Measurements from ENCODE around the gene ANAPC4. TPM values are rescaled to one million over a fixed set of nuclear protein-coding genes. Genes with fewer than 3 reads are reported as not detected.
A peak's percentile ranks its signal among the peaks of the same experiment; 100 is the strongest.
"Not testable (repeated sequence)": the region's sequence is repeated elsewhere in the genome, so short reads cannot be mapped to it uniquely, and the experiment has no call there.

ANAPC4 gene, protein sequence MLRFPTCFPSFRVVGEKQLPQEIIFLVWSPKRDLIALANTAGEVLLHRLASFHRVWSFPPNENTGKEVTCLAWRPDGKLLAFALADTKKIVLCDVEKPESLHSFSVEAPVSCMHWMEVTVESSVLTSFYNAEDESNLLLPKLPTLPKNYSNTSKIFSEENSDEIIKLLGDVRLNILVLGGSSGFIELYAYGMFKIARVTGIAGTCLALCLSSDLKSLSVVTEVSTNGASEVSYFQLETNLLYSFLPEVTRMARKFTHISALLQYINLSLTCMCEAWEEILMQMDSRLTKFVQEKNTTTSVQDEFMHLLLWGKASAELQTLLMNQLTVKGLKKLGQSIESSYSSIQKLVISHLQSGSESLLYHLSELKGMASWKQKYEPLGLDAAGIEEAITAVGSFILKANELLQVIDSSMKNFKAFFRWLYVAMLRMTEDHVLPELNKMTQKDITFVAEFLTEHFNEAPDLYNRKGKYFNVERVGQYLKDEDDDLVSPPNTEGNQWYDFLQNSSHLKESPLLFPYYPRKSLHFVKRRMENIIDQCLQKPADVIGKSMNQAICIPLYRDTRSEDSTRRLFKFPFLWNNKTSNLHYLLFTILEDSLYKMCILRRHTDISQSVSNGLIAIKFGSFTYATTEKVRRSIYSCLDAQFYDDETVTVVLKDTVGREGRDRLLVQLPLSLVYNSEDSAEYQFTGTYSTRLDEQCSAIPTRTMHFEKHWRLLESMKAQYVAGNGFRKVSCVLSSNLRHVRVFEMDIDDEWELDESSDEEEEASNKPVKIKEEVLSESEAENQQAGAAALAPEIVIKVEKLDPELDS
- 23.6 TPM for total RNA-seq (ENCODE audit: insufficient read depth, low replicate concordance)

DNA sequence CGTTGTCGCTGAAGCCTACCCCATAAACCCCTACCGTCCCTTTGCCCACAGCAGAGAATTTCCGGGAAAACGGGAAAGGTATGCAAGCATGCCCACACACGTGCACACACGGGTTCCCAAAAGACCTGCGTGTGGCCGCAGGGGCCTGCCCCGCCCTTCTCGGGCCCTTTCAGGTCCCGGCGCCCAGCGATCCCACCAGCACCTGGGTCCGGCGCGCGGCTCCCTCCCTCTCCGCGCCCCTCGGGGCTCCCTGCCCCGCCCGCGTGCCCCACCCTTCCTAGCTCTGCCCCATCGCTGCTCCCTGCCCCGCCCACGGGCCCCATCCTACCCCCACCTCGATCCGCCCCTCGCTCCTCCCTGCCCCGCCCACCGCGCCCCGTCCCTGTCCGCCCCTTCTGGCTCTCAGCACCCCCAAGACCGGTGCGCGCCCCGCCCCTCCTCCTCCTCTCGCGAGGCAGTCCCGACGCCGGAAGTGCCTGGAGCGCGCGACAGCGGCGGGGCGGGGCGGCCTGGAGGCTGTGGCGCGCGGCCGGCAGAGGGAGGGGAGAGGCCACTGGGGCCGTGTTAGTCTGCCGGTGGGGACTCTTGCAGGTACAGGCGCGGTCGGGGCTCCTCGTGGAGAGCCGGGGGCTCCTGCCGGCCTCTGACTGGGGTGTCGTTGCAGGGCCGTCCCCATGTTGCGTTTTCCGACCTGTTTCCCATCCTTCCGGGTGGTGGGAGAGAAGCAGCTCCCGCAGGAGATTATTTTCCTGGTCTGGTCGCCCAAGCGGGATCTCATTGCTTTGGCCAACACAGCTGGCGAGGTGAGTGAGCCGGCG, at the start of gene ANAPC4:
Gene ANAPC4, plus strand, starts transcription at position 510 of the 818 bp plus-strand sequence. Its CDS starts 165 bp downstream, at position 675.
- DNase-seq (ENCODE audit: low spot score) = peak; percentile 94

DNA sequence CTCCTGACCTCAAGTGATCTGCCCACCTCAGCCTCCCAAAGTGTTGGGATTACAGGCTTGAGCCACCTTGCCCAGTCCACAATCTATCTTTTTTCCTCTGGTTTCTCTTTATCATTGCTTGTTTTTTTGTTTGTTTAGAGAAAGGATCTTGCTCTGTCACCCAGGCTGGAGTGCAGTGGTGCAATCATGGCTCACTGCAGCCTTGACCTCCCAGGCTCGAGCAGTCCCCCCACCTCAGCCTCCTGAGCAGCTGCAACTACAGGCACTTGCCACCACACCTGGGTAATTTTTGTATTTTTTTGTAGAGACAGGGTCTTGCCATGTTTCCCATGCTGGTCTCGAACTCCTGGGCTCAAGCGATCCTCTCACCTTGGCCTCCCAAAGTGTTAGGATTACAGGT, 48.6 kb upstream of the ANAPC4 start:
- not testable (repeated sequence) for DNase-seq (ENCODE audit: low spot score)

DNA sequence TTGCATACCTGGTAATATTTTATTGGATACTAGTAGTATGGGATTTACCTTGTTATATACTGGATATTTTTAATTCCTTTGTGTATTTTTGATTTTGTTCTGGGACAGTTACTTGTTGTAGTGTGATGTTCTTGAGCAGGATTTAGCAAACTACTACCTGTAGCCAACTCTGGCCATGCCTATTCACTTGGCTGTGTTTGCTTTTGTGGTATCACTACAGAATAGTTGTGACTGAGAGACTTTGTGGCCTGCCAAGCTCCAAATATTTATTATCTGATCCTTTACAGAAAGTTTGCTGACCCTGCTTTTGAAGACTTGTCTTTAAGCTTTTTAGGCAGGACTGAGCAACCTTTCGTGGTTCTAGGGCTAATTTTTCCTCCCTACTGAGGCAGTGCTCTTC, 46.7 kb upstream of the ANAPC4 start:
- DNase-seq (ENCODE audit: low spot score) = no peak

DNA sequence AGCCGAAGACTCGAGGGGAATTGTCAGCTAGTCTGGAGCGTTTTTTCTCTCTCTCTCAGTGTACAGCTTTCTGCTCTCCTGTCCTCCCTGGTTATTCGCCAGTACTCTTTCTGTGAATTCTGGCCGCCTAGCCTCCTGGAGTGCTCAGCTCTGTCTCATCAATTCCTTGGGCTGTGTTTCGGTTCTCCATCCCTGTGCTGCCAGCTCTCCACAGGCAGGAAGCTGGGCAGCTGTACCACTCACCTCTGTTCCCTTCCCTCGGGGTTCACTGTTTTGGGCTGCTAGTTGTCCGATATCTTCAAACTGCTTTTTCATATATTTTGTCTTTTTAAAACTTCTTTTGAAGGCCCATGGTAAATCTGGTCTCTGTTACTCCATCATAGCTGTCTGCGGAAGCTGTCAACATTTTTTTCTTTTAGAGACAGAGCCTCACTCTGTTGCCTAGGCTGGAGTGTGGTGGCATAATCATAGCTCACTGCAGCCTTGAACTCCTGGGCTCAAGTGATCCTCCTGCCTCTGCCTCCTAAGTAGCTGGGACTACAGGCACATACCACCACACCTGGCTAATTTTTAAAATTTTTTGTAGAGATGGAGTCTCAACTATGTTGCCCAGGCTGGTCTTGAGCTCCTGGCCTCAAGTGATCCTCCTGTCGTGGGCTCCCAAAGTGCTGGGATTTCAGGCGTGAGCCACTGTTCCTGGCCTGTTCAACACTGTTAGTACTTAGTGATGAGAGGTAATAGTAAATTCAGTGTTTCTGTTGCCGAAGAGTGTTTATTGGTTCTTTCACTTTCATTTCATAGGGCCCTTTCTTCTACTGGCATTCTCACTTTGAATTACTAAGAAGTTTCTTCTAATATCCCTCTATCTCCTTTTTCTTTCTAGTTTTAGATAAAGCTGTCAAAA, 45.9 kb upstream of the ANAPC4 start:
- DNase-seq (ENCODE audit: low spot score) = no peak

DNA sequence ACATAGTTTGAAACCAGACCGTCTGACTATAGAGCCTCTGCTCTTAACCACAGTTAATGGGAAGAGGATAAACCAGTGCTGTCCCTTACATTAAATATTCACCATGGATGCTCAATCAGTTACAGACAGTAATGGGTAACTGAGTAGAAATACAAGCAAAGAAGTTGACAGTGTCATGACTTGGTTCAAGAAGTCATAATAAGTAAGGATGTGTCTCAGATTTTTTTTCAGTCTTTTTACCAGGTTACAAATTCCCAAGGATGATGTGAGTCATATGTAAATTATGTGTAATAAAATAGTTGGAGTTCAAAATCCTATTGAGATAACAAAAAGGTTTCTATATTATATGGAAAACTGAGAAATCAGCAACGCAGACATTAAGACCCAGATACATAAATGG, 33.4 kb upstream of the ANAPC4 start:
- no peak for DNase-seq (ENCODE audit: low spot score)

DNA sequence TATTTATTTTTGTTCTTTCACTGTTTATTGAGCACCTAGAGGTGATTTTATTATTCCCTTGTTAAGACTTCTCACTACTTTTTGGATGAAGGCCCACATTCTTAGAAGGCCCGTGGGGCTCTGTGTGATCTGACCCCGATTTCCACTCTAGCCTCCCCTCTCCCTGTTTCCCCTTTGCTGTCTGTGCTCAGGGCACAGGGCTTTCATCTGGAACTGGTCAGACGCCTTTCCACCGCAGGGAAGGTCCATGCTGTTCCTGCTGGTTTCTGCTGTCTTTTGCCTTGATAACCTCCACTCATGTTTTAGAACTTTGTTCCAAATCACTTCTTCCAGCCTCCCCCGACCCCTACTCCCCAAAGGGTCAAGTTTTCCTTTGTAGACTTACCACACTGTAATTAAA, 31.3 kb upstream of the ANAPC4 start:
- no peak for DNase-seq (ENCODE audit: low spot score)

DNA sequence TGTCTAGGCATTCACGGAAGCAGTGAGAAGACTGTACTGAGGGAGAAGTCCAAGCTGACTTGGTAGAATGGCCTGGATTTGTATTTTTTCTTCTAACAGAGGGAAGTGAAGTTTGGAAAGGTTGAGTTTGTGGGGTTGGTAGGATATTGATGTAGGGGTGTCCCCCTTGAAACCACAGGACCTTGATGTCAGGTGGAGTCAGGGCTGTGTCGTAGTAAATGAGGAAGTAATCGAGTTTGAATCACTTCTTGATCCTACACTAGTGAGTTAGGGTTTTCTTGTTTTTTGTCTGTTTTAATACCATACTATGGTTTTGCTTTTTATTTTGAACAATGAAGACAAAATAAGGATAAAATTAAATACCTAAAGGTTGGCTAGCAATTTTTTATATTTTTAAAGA, 30.1 kb upstream of the ANAPC4 start:
- no peak for DNase-seq (ENCODE audit: low spot score)

DNA sequence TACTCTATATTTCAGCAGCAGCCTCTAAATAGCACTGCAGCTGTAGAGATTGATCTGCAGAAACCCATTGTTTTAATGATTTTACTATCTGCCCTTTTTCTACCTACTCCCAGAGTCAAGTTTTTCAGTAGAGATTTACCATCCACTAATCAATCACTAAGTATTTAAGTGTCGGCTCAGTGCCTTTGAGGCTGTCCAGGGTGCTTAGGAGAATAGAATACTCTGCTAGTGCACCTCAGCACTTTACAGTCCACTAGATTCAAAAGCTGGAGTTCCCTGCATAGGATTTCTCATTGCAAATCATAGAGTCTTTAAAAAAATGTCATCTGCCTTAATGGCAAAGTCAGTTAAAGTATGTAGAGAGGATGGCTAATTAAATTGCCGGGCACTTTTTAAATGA, 29.6 kb upstream of the ANAPC4 start:
- DNase-seq (ENCODE audit: low spot score) = no peak

DNA sequence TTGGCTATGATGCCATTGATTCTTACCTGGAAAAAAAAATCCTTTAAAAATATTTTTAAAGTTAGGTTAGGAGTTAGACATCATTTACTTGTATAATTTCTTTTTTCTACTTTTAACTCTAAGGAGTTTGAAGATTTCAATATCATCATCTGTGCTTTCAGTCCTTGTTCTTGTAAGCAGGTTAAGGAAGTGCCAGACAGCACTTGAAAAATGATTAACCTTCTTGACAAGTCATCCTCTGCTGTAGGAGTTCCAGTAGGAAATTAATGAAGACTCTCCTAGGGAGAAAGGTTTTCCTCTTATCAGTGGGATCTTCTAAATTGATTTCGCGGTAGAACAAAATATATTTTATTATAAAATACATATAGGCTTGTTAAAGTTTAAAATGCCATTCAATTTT, 29.1 kb upstream of the ANAPC4 start:
- DNase-seq (ENCODE audit: low spot score) = no peak

DNA sequence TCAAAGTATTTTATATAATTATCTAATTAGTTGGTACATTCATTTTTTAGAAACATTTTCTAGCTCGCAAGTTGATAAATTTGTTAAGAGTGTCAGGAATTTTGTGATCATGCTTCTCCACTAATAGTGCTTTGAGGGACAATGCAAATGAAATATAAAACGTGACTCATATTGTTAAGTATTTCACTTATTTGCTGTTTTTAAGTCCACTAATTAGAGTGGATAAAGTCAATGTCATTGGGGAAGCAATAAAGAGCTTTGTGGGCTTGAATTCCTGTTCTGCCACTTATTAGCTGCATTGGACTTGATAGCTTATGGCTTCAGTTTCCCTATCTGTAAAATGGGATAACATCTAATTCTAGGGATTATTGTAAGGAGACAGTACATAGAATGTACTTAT, 26.5 kb upstream of the ANAPC4 start:
- DNase-seq (ENCODE audit: low spot score) = no peak

DNA sequence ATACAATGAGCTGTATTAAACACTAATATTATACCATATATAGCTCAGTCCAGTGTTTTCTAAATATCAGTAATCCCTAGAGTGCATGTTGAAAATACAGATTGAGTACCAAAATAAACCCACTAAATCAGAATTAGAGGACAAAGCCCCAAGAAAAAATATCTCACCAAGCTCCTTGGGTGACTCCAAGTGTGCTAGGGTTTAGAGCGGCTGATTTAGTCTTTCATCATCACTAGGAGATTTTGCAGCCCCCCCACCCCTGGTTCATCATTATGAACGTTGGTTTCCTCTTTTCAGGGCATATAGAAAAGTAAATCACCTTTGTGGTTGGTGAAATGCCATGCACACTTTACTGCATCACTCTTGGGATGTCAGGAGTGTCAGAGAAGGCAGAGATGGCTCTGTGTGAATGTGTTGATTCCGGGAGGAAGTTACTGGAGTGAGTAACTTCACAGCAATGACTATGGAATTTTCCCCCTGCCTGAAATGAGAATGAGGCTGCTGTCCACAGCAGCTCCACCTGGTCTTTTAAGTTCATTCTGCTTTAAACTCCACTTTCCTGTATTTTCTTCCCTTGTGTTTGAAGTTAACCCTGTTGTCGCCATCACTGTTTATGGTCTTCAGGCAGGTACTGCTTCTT, 25.2 kb upstream of the ANAPC4 start:
- no peak for DNase-seq (ENCODE audit: low spot score)

DNA sequence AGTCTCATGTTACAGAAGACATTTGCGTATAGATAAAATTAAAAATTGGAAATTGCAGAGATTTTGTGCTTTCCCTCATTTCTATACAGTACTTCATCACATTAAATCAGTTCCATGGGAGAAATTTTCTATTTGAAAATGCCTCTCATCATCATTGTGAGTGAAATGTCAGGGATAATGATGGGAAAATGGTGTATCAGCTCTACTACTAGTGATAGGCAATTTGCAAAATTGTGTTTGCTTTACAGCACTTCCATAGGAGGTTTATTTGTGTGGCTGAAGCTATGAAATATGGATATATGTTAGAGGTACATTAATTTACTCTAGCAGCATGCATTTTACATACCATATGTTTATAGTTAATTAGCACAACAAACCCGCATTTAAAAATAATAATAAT, 21.0 kb upstream of the ANAPC4 start:
- DNase-seq (ENCODE audit: low spot score) = no peak

DNA sequence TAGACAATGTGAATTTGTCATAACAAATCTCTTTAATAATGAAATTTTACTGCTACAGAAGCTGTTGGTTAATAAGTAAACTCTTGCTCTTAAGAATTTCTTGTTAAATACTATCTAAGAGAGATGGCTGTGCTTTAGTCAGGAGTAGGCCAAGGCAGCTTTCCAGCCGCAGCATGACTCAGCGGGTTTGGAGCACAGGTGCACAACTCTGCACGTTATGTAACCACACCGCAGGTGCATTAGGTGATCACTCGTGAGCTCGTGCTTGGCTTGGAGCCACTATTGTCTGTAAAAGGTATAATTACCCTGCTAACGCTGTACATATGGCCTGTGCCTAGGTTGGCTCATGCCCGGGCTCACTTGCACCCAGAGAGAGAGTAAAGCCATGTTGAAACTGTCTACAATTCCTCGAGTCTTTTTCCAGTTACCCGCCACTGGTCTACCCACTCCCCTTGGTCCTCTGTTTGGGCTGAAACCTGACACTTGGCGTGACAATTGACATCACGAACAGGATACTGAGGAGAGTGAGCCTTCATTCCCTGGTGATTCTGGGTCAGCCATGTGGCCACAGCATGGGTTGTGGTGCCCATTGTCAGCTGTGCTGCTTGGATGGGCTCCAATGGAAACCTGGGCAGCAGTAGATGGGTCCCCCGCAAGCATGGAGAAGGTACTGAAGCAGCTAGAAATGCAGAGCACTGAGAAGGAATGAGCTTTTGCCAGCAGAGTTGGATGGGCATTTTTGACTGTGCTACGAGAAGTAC, 18.4 kb upstream of the ANAPC4 start:
- DNase-seq (ENCODE audit: low spot score) = no peak

DNA sequence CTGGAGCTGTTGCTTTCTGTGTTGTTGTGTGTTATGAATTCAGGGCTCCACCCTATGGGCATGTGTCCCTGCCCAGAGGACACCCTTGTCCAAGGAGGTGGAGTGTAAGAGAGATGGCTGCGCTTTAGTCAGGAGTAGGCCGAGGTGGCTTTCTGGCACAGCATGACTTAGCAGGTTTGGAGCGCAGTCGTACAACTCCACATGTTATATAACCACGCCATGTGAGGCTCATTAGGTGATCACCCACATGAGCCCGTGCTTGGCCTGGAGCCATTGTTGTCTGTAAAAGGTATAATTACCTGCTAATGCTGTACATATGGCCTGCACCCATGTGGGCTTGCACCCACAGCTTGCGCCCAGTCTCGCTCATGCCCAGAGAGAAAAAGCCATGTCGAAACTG, 15.8 kb upstream of the ANAPC4 start:
- no peak for DNase-seq (ENCODE audit: low spot score)

DNA sequence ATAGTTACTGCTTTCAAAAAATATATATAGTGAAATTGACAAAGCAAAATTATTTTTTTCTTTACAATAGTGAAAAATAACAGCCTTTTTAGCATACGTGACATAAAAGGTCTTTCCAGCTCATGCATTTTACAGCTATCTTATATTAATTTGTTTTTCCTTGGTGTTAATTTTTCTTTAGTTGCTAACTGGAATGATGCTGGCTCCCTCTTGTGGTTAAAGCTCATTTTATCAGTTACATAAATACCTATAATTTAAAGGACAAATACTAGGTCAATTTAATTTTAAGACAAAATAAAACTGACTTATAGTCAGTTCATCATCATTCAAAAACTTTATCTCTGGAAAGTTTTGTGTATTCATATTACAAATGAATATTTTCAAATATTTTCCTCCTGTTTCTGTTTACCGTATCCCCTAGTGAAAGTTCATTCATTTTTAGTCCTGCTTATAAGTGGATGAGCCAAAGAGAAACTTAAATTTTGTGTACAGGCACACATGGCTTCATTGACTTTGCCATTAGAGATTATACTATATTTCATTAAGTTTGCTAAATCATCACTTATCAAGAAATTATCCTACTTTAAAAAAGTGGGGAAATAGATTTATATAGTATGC, 9.9 kb upstream of the ANAPC4 start:
- peak; percentile 13 for DNase-seq (ENCODE audit: low spot score)

DNA sequence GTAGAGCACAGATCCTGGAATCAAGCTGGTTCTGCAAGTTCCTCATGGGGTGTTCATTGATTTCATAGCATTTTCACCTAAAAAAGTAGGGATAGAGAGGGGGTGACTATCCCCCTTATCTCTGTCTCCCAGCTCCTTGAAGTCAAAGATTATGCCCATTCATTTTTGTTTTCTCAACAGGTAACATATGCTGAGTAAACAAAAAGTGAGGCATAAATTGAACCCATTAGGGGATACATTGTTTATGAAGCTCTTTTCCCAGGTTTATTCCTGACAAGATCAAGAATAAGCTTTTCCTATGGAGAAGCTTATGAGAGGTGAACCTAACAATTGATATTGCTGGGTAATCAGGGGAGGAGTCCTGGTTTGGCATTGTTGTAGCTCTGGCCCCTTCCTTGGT, 9.2 kb upstream of the ANAPC4 start:
- no peak for DNase-seq (ENCODE audit: low spot score)

DNA sequence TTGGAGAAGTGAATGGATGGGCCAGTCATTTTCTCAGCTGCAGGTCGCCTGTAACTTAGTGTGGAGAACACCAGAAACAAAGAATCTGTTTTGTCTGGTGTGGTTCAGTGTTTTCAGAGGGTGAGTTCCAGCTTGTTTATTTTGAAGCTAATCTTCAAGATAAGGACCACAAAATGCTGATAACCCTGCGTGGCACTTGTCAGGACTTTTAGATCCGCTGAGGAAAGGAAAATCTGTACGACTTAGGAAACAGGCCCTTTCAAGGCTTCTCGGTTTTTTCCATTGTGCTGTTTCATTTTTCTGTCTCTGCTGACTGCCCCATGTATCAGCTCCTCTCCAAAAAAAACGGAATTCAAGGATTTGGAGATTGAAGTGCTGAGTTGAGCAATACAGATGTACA, 8.7 kb upstream of the ANAPC4 start:
- DNase-seq (ENCODE audit: low spot score) = peak; percentile 7

DNA sequence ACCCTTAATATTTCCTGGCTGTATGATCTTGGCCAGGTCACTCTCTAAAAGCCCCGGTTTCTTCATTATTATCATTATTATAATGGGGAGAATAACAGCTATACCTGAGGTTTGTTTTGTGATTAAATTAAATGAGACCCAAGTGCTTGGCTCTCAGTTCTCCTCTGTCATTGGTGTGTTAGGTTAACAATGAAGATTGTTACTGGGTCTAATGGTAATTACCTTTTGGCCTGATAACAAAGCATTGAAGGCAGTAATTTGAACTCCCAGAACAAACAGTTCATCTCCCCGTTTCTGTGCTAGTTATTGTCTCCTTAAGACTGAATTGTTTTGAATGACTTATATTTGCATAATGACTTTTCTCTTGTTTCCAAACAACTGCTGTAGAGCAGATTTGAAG, 6.8 kb upstream of the ANAPC4 start:
- DNase-seq (ENCODE audit: low spot score) = no peak

DNA sequence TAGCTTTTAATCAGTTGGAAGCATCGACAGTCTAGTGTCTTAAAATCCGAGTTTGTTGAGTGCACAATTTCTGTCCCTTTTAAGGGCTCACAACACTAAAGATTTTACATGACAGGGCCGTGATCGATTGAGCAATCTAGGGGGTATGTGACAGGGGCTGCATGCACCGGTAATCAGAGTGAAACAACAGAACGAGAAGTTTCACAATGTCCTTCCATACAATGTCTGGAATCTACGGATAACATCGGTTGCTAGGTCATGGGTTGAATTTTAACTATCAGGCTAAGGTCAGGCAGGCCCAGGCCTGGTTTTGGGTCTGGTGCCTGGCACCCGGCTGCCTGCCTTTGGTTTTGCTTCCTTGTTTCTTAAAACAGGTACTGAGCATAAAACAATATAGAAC, 4.5 kb upstream of the ANAPC4 start:
- DNase-seq (ENCODE audit: low spot score) = not testable (repeated sequence)

Data from umbilical cord (tissue), 2 donors.